ENCODE data around the gene ENTPD1.

DNA sequence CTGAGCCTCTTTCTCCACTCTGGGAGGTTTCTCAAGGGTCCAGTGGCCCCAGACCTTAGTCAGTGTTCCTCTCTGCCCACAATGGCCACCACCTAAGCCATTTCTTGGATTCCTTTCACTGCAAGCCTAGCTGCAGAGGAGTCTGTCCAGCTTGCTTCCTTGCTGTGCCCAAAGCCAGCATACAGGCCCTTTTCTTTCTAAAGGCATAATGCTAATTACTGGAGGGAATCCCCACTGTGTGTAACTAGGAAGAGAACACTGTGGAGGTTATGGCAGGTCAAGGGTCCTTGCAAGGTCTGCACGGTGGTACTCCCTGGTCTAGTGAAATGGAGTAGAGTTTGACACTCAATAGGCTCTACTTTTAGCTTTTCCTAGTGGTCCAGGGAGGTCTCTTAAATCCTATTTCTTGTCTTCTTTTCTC lies 81.4 kb downstream of the ENTPD1 start:
- TF ChIP-seq, protein P1, sequence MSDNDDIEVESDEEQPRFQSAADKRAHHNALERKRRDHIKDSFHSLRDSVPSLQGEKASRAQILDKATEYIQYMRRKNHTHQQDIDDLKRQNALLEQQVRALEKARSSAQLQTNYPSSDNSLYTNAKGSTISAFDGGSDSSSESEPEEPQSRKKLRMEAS (IDR thresholded peaks at IDR 0.05): no peak
- TF ChIP-seq, protein P2, sequence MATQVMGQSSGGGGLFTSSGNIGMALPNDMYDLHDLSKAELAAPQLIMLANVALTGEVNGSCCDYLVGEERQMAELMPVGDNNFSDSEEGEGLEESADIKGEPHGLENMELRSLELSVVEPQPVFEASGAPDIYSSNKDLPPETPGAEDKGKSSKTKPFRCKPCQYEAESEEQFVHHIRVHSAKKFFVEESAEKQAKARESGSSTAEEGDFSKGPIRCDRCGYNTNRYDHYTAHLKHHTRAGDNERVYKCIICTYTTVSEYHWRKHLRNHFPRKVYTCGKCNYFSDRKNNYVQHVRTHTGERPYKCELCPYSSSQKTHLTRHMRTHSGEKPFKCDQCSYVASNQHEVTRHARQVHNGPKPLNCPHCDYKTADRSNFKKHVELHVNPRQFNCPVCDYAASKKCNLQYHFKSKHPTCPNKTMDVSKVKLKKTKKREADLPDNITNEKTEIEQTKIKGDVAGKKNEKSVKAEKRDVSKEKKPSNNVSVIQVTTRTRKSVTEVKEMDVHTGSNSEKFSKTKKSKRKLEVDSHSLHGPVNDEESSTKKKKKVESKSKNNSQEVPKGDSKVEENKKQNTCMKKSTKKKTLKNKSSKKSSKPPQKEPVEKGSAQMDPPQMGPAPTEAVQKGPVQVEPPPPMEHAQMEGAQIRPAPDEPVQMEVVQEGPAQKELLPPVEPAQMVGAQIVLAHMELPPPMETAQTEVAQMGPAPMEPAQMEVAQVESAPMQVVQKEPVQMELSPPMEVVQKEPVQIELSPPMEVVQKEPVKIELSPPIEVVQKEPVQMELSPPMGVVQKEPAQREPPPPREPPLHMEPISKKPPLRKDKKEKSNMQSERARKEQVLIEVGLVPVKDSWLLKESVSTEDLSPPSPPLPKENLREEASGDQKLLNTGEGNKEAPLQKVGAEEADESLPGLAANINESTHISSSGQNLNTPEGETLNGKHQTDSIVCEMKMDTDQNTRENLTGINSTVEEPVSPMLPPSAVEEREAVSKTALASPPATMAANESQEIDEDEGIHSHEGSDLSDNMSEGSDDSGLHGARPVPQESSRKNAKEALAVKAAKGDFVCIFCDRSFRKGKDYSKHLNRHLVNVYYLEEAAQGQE (IDR thresholded peaks at IDR 0.05): no peak
- TF ChIP-seq POLR2A (IDR thresholded peaks at IDR 0.05; ENCODE audit: low read length): no peak
- no peak for TF ChIP-seq CTCF (IDR thresholded peaks at IDR 0.05)
- no peak for TF ChIP-seq EP300 (IDR thresholded peaks at IDR 0.05)
- no peak for TF ChIP-seq KDM5A (IDR thresholded peaks at IDR 0.05)
- no peak for TF ChIP-seq RCOR1 (IDR thresholded peaks at IDR 0.05; ENCODE audit: low read depth, low read length)
- no peak for TF ChIP-seq BHLHE40 (IDR thresholded peaks at IDR 0.05; ENCODE audit: low read depth, low read length)
- no peak for TF ChIP-seq MYC (IDR thresholded peaks at IDR 0.05; ENCODE audit: borderline replicate concordance, low read length)
